GM12873 (cell line): ENCODE measurements around the gene QRICH2.

Experiments used
- TF ChIP-seq, protein P1 (sequence below): IDR thresholded peaks from 2 replicates; pipeline ENCODE4 v1.5.1; 2012; ENCODE audit warnings: low read depth, mild to moderate bottlenecking, moderate library complexity, low read length, control low read depth; ENCODE audit not compliant: insufficient read depth; ENCODE audit errors: missing control alignments

Gene QRICH2

DNA sequence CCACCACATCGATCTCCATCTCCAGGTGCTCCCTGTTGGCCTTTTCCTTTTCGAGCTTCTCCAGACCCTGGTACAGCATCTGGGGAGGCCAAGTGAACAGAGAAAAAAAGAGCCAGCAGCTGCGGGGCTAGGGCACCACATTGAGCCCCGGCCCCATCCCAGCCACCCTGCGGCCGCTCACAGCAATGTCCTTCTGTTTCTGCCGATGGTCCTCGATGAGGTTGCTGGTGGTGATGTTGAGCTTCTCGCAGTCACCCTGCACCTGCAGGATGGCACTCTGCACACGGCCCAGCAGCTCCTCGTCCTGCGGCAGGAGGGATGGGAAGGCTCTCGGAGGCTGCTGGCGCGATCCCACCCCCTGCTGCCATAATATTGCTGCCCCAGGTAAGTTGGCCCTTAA lies 27.4 kb downstream of the QRICH2 start:
- TF ChIP-seq, protein P1, sequence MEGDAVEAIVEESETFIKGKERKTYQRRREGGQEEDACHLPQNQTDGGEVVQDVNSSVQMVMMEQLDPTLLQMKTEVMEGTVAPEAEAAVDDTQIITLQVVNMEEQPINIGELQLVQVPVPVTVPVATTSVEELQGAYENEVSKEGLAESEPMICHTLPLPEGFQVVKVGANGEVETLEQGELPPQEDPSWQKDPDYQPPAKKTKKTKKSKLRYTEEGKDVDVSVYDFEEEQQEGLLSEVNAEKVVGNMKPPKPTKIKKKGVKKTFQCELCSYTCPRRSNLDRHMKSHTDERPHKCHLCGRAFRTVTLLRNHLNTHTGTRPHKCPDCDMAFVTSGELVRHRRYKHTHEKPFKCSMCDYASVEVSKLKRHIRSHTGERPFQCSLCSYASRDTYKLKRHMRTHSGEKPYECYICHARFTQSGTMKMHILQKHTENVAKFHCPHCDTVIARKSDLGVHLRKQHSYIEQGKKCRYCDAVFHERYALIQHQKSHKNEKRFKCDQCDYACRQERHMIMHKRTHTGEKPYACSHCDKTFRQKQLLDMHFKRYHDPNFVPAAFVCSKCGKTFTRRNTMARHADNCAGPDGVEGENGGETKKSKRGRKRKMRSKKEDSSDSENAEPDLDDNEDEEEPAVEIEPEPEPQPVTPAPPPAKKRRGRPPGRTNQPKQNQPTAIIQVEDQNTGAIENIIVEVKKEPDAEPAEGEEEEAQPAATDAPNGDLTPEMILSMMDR, result no peak

DNA sequence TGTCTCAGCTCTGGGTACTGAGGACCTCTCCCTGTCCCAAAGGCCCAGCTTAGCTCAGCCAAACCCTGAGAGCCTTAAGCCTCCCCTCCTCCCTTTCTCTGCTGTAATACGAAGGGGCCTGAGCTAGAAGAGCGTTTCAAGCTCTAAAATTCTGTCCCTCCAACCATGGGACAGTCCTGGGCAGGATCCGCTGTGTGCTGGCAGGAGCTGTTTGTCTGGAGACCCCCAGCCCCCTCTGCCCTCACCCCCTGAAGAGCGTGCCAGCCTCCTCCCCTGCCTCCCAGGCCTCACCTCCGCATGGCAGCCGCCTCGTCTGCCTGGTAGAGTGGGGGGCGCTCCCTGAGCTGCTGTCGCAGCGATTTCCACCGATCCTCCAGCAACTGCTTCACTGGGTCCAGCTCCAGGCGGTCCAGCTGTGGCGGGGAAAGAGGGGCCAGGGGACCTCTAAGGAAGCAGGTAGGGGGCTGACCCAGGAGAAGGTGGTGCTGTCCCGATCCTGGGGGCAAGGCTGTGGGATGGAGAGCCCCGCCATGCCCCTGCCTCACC lies 28.3 kb downstream of the QRICH2 start:
- TF ChIP-seq, protein P1, result no peak

DNA sequence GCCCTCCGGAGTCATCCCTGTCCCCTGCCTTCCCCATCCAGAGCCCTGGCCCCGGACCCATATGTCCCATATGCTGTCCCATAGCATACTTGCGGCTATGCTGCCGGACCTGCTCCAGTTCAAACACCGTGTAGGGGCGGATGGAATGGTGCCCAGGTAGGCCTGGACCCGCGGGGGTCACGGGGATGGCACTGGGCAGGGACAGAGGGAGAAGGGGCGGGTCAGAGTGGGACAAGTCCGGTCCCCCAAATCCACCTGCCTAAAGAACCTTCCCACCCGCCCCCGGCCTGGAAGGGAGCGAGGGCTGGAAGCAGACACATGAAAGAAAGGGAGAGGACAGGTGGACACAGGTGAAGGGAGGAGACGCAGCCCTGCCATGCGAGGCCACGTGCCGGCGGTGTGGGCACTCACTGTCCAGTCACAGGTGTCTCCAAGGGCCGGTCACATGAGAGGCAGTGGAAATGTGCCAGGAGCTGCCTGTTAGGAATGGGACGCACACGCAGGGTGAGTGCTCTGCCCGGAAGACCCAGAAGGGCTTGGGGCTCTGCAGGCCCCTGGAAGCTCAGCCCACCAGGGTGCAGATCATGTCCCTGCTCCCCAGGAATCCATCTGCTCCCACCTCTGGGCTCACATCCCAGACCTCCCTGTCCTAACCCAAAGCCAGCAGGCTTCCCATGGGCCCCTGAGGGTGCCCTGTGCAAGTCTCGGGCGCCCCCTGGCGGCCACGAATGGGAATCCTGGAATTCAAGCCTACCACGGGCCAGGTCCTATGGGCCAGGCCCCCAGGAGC lies 28.9 kb downstream of the QRICH2 start:
- TF ChIP-seq, protein P1, result peak; percentile 96

DNA sequence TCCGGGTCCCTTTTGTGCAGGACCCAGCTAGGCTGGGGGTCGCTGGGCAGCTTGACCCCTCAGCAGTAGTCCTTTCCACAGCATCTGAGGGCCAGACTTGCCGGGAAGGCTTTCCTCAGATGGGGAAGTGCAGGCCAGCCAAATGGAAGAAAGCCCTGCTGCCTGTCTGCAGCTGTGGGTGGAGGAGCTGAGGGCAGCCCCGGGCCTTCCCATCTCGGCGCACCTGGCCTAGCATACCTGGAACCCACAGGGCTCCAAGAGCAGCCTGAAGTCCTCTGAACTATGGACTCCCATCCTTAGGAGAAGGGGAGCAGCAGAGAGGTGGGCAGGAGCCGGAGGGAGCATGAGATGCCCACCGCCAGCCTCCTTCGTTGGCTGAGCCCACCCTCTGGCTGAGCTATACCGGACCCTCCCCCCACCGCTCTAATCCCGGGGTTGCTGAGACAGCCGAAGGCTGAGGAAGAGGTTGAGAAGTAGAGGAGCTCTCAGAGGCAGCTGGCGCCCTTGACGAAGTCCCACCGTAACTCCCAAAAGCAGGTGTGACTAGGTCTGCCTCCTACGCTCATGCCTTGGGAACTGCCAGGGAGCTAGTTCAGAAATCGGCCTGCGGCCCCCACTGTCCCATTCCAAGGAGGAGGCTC lies 29.7 kb downstream of the QRICH2 start:
- TF ChIP-seq, protein P1, result no peak

DNA sequence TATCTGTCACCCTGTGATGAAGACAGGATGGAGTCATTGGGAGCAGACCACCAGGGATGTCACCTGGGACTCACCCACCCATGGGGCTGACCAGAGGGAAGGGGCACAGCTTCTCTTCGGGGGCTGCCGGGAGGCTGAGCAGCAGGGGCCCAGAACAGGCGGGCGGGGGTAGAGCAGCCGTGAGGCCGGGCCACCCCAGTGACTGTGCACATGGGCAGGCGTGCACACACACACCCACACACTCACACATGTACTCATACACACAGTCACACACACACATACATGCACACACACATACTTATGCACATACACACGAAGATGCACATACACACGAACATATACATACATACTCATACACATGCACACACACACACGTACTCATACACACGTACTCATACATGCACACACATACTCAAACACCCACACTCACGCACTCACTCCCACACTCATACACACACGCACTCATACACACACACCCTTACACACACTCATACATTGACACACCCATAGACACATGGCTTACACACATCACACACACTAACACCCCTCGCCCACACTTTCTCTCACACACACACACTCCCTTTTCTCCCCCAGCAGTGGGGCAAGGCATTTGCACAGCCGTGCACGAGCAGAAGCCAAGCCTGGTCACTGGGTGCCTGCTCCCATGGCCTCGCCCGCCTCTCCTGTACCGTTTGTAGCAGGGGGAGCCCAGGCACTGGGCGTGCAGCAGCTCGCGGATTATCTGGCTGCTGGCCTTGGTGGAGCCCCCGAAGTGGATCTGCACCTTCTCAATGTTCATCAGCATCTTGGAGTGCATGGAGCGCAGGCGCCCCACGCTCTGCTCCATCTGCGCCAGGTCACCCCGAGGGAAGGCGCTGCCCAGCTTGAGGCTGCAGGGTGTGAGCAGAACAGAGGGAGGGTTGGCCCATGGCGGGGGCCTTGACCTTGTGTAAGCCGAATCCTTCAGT lies 30.5 kb downstream of the QRICH2 start:
- TF ChIP-seq, protein P1, result no peak

DNA sequence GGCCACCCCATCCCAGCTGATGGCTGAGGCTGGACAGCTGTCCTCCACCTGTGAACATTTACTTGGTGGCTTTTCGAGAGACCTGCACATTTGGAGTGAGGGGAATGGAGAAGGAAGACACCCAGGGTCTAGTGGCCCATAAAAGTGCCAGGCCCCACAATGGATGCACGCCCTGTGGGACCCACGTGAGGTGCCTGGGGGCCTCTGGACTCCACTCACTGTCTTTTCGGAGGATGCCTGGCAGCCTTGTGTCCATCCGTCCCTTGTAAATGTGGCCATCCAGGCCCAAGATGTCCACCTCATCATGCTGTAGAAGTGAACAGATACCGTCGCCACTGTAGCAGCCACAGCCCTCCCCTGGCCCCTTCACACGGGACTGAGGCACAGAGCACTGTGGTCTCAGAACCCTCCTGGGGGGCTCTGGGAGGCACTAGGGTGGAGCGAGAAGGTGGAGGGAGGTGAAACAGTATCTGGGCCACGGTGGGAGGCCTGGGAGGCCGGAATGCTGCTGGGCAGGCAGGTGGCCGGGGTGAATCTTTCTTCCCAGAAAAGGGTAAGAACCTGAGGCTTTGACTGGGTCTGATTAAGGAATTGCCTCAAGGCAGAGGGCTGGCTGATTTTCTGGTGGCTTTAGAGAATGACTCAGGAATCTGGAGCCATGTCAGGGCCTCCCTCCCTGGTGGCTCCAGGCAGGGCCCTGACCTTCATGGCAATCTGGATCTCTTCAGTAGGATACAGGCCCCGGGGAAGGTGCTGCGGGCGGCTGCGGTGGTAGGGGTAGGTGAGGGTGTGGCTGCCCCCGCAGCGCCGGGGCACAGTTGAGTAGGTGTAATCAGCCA lies 31.4 kb downstream of the QRICH2 start:
- TF ChIP-seq, protein P1, result no peak
